HUES48 (cell line): Measurements from ENCODE around the gene TMEM256.

Source experiments
- H3K27ac ChIP-seq: one replicate; pipeline ENCODE4 v1.7.0; 2013; ENCODE audit warnings: low read depth, low read length, inconsistent platforms
- H3K27me3 ChIP-seq: 2 replicates; pipeline ENCODE4 v1.6.1; 2013; ENCODE audit warnings: mild to moderate bottlenecking, low read length; ENCODE audit not compliant: control insufficient read depth, insufficient read depth
- H3K36me3 ChIP-seq: 2 replicates; pipeline ENCODE4 v1.6.1; 2013; ENCODE audit warnings: low read length; ENCODE audit not compliant: control insufficient read depth, insufficient read depth
- H3K4me1 ChIP-seq: 2 replicates; pipeline ENCODE4 v1.6.1; 2013; ENCODE audit warnings: mild to moderate bottlenecking, low read length; ENCODE audit not compliant: control insufficient read depth, insufficient read depth
- H3K4me3 ChIP-seq: 2 replicates; pipeline ENCODE4 v1.5.1; 2013; ENCODE audit warnings: mild to moderate bottlenecking, low read depth, low read length
- H3K9ac ChIP-seq: 2 replicates; pipeline ENCODE4 v1.6.1; 2013; ENCODE audit warnings: mild to moderate bottlenecking, low read depth, low read length, moderate library complexity
- H3K9me3 ChIP-seq: 2 replicates; pipeline ENCODE4 v1.6.1; 2013; ENCODE audit warnings: low read length; ENCODE audit not compliant: control insufficient read depth, insufficient read depth

The TMEM256 gene

GRCh38 chr17:7407082-7407481 lies 3.2 kb upstream of the TMEM256 start:
- H3K9me3 ChIP-seq, result no peaks in the 10 kb centered on the region
- H3K4me1 ChIP-seq, result peaks cover 13% of the 10 kb centered on the region; the same call in 1 of the 2 replicates
- H3K4me3 ChIP-seq, result no peak overlapping the region; the same call in 1 of the 2 replicates
- H3K27me3 ChIP-seq, result no peaks in the 10 kb centered on the region
- H3K9ac ChIP-seq, result no peak overlapping the region
- peaks cover 25% of the 10 kb centered on the region for H3K36me3 ChIP-seq
- no peak overlapping the region for H3K27ac ChIP-seq

- H3K9me3 ChIP-seq, result no peaks in the 10 kb centered on the region
- no peaks in the 10 kb centered on the region for H3K27me3 ChIP-seq
- peak overlapping the region; percentile 81 for H3K4me3 ChIP-seq
- H3K36me3 ChIP-seq, result peaks cover 25% of the 10 kb centered on the region
- no peak overlapping the region for H3K27ac ChIP-seq
- peaks cover 13% of the 10 kb centered on the region; the same call in 1 of the 2 replicates for H3K4me1 ChIP-seq
- H3K9ac ChIP-seq, result no peak overlapping the region
Observed at GRCh38 chr17:7406235-7406825, 2.4 kb upstream of the TMEM256 start.

GRCh38 chr17:7405350-7406234 lies 1.7 kb upstream of the TMEM256 start:
- Histone ChIP-seq H3K9me3 (no peaks in the 10 kb centered on the region), H3K36me3 (peaks cover 22% of the 10 kb centered on the region), H3K27ac (peak overlapping the region; percentile 63), H3K9ac (peak overlapping the region; percentile 54; the same call in 1 of the 2 replicates), H3K4me3 (peak overlapping the region; percentile 81), H3K27me3 (no peaks in the 10 kb centered on the region), H3K4me1 (peaks cover 13% of the 10 kb centered on the region; the same call in 1 of the 2 replicates)

- Histone ChIP-seq H3K36me3 (peaks cover 15% of the 10 kb centered on the region), H3K9ac (peak overlapping the region; percentile 54; the same call in 1 of the 2 replicates), H3K4me1 (peaks cover 13% of the 10 kb centered on the region; the same call in 1 of the 2 replicates), H3K9me3 (no peaks in the 10 kb centered on the region), H3K27me3 (no peaks in the 10 kb centered on the region), H3K27ac (peak overlapping the region; percentile 63), H3K4me3 (peak overlapping the region; percentile 81)
Observed at GRCh38 chr17:7404737-7405349, 946 bp upstream of the TMEM256 start.

GRCh38 chr17:7403727-7403976 lies 245 bp downstream of the TMEM256 start:
- Histone ChIP-seq H3K9ac (peak overlapping the region; percentile 66), H3K4me1 (peaks cover 13% of the 10 kb centered on the region; the same call in 1 of the 2 replicates), H3K9me3 (no peaks in the 10 kb centered on the region), H3K36me3 (peaks cover 3% of the 10 kb centered on the region), H3K27me3 (no peaks in the 10 kb centered on the region), H3K27ac (peak overlapping the region; percentile 98), H3K4me3 (peak overlapping the region; percentile 91)

- Histone ChIP-seq H3K9me3 (no peaks in the 10 kb centered on the region), H3K9ac (peak overlapping the region; percentile 66; the same call in 1 of the 2 replicates), H3K27ac (peak overlapping the region; percentile 98), H3K4me3 (peak overlapping the region; percentile 91), H3K4me1 (peaks cover 13% of the 10 kb centered on the region; the same call in 1 of the 2 replicates), H3K36me3 (no peaks in the 10 kb centered on the region), H3K27me3 (no peaks in the 10 kb centered on the region)
Observed at GRCh38 chr17:7403043-7403726, 712 bp downstream of the TMEM256 start.

- H3K4me1 ChIP-seq, result 0 out of 2 replicates have a peak, but pooled peaks cover 8% of the 10 kb centered on the region
- no peaks in the 10 kb centered on the region for H3K9me3 ChIP-seq
- H3K27ac ChIP-seq, result no peak overlapping the region
- no peak overlapping the region for H3K9ac ChIP-seq
- no peaks in the 10 kb centered on the region for H3K27me3 ChIP-seq
- no peaks in the 10 kb centered on the region for H3K36me3 ChIP-seq
- H3K4me3 ChIP-seq, result no peak overlapping the region
Observed at GRCh38 chr17:7398612-7399011, 5.3 kb downstream of the TMEM256 start.

GRCh38 chr17:7396147-7396546 lies 7.8 kb downstream of the TMEM256 start:
- H3K9me3 ChIP-seq, result no peaks in the 10 kb centered on the region
- no peak overlapping the region for H3K27ac ChIP-seq
- peaks cover 5% of the 10 kb centered on the region; the same call in 1 of the 2 replicates for H3K4me1 ChIP-seq
- H3K27me3 ChIP-seq, result no peaks in the 10 kb centered on the region
- no peak overlapping the region for H3K4me3 ChIP-seq
- no peak overlapping the region for H3K9ac ChIP-seq
- peaks cover 14% of the 10 kb centered on the region; the same call in 1 of the 2 replicates for H3K36me3 ChIP-seq

GRCh38 chr17:7394452-7395191 lies 9.3 kb downstream of the TMEM256 start, which contains the start of gene PLSCR3:
PLSCR3 (minus strand) TSS chr17:7394525; CDS start chr17:7394110, 415 bp downstream.
- Histone ChIP-seq H3K27me3 (no peaks in the 10 kb centered on the region), H3K27ac (peak within 1 kb of the TSS; percentile 82), H3K36me3 (peaks cover 29% of the 10 kb centered on the region; the same call in 1 of the 2 replicates), H3K9me3 (no peaks in the 10 kb centered on the region), H3K9ac (peak within 1 kb of the TSS; percentile 56; the same call in 1 of the 2 replicates), H3K4me1 (peaks cover 5% of the 10 kb centered on the region; the same call in 1 of the 2 replicates), H3K4me3 (peak within 1 kb of the TSS; percentile 90)
